Loucy (cell line): Measurements from ENCODE around the gene RNF145.

Experiments used
- H2AFZ ChIP-seq: fragments of 200-600 bp; sonication (generic); 2 replicates; pipeline ENCODE4 v1.6.0; 2016; ENCODE audit warnings: antibody characterized with exemption, mild to moderate bottlenecking, low read length, moderate library complexity
- H3F3A ChIP-seq: fragments of 200-600 bp; 2 replicates; pipeline ENCODE4 v1.6.0; 2016; ENCODE audit warnings: antibody characterized with exemption, low read depth, mild to moderate bottlenecking
- H3K27me3 ChIP-seq: fragments of 200-600 bp; sonication (generic); 2 replicates; pipeline ENCODE4 v1.6.1; 2014; ENCODE audit warnings: low read length, mild to moderate bottlenecking; ENCODE audit not compliant: insufficient read depth, poor library complexity, severe bottlenecking
- H3K36me3 ChIP-seq: fragments of 200-600 bp; sonication (generic); 2 replicates; pipeline ENCODE4 v1.6.1; 2016; ENCODE audit warnings: low read length; ENCODE audit not compliant: insufficient read depth
- H3K4me1 ChIP-seq: fragments of 200-600 bp; sonication (generic); 2 replicates; pipeline ENCODE4 v1.5.1; 2014; ENCODE audit warnings: low read length, mild to moderate bottlenecking; ENCODE audit not compliant: insufficient read depth, poor library complexity, severe bottlenecking
- H3K4me2 ChIP-seq: fragments of 200-600 bp; sonication (generic); 2 replicates; pipeline ENCODE4 v1.6.0; 2014; ENCODE audit warnings: antibody characterized with exemption, low read length, low read depth, mild to moderate bottlenecking; ENCODE audit not compliant: poor library complexity, severe bottlenecking
- H3K4me3 ChIP-seq: fragments of 200-600 bp; sonication (generic); 2 replicates; pipeline ENCODE4 v1.5.1; 2014; ENCODE audit warnings: low read length, mild to moderate bottlenecking, mixed read lengths; ENCODE audit not compliant: poor library complexity, severe bottlenecking
- H3K79me2 ChIP-seq: fragments of 200-600 bp; sonication (generic); 2 replicates; pipeline ENCODE4 v1.6.1; 2014; ENCODE audit warnings: low read length; ENCODE audit not compliant: insufficient read depth
- H3K9ac ChIP-seq: fragments of 200-600 bp; sonication (generic); 2 replicates; pipeline ENCODE4 v1.6.0; 2014; ENCODE audit warnings: mild to moderate bottlenecking, low read depth, low read length, moderate library complexity; ENCODE audit not compliant: poor library complexity, severe bottlenecking
- H3K9me2 ChIP-seq: fragments of 200-600 bp; sonication (generic); replicated peaks from 2 replicates; pipeline ENCODE4 v1.6.1; 2016; ENCODE audit warnings: low read depth, low read length, mixed read lengths
- H3K9me3 ChIP-seq: fragments of 200-600 bp; sonication (generic); 2 replicates; pipeline ENCODE4 v1.6.1; 2014; ENCODE audit warnings: mild to moderate bottlenecking, antibody characterized with exemption, low read length, low read depth; ENCODE audit not compliant: insufficient read depth
- H4K20me1 ChIP-seq: fragments of 200-600 bp; sonication (generic); 2 replicates; pipeline ENCODE4 v1.6.0; 2014; ENCODE audit warnings: antibody characterized with exemption, low read length, mild to moderate bottlenecking; ENCODE audit not compliant: insufficient read depth, poor library complexity, severe bottlenecking
- EZH2phosphoT487 ChIP-seq: fragments of 200-600 bp; IDR thresholded peaks from 2 replicates; pipeline ENCODE4 v1.6.1; 2018; ENCODE audit warnings: antibody characterized with exemption, mild to moderate bottlenecking, moderate library complexity, borderline replicate concordance
- TF ChIP-seq, protein P1 (sequence below): fragments of 200-600 bp; sonication (generic); conservative IDR thresholded peaks from 2 replicates; pipeline ENCODE4 v1.5.1; 2014; ENCODE audit warnings: mild to moderate bottlenecking, antibody characterized with exemption, low read length

Gene RNF145

DNA sequence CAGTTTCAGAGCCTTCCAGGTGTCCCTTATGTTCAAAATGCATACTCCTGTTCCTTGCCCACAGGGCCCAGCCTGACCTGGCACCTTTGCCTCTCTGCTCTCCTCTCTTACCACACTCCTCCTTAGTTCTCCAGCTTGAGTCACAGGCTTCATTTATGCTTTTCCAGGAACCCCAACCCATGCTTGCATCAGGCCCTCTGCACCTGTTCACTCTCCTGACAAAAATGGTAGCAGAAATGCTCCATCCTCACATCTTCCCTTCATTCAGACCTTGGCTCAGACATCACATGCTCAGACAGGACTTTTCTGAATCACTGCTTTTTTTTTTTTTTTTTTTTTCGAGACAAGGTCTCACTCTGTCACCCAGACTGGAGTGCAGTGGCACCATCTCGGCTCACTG lies 15.1 kb upstream of the RNF145 start:
- Histone ChIP-seq H2AFZ (no peak overlapping the region), H3K9me3 (no peaks in the 10 kb centered on the region), H3K9me2 (no peaks in the 10 kb centered on the region), H3K4me2 (no peak overlapping the region), H3K4me1 (no peaks in the 10 kb centered on the region), H3F3A (no peaks in the 10 kb centered on the region), H3K4me3 (no peak overlapping the region), H3K36me3 (no peaks in the 10 kb centered on the region), H3K9ac (no peak overlapping the region), H4K20me1 (no peaks in the 10 kb centered on the region), H3K79me2 (no peaks in the 10 kb centered on the region), H3K27me3 (no peaks in the 10 kb centered on the region)
- no peak for TF ChIP-seq EZH2phosphoT487
- TF ChIP-seq, protein P1, sequence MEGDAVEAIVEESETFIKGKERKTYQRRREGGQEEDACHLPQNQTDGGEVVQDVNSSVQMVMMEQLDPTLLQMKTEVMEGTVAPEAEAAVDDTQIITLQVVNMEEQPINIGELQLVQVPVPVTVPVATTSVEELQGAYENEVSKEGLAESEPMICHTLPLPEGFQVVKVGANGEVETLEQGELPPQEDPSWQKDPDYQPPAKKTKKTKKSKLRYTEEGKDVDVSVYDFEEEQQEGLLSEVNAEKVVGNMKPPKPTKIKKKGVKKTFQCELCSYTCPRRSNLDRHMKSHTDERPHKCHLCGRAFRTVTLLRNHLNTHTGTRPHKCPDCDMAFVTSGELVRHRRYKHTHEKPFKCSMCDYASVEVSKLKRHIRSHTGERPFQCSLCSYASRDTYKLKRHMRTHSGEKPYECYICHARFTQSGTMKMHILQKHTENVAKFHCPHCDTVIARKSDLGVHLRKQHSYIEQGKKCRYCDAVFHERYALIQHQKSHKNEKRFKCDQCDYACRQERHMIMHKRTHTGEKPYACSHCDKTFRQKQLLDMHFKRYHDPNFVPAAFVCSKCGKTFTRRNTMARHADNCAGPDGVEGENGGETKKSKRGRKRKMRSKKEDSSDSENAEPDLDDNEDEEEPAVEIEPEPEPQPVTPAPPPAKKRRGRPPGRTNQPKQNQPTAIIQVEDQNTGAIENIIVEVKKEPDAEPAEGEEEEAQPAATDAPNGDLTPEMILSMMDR = no peak

DNA sequence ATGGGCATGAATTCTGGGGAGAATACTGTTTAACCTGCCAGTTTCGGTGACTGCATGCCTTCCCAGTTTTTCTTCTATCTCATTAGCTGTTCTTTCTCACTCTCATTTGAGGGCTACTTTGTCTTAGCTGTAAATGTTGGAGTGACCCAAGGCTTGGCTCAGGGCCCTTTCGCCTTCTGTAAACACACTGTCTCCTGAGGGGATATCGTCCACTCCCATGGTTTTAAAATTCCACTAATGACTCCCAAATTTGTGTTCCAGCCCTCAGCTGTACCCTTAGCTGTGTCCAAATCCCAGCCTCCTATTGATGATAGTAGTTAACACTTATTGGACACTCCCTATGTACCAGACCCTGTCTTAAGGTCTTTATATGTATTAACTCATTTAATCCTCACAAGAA lies 14.1 kb upstream of the RNF145 start:
- Histone ChIP-seq H3K9me3 (no peaks in the 10 kb centered on the region), H4K20me1 (no peaks in the 10 kb centered on the region), H3K79me2 (no peaks in the 10 kb centered on the region), H3K36me3 (no peaks in the 10 kb centered on the region), H3K27me3 (no peaks in the 10 kb centered on the region), H3K9ac (no peak overlapping the region), H3F3A (no peaks in the 10 kb centered on the region), H3K9me2 (no peaks in the 10 kb centered on the region), H3K4me2 (no peak overlapping the region), H3K4me3 (no peak overlapping the region), H3K4me1 (no peaks in the 10 kb centered on the region), H2AFZ (no peak overlapping the region)
- TF ChIP-seq, protein P1 = no peak
- TF ChIP-seq EZH2phosphoT487 = no peak

DNA sequence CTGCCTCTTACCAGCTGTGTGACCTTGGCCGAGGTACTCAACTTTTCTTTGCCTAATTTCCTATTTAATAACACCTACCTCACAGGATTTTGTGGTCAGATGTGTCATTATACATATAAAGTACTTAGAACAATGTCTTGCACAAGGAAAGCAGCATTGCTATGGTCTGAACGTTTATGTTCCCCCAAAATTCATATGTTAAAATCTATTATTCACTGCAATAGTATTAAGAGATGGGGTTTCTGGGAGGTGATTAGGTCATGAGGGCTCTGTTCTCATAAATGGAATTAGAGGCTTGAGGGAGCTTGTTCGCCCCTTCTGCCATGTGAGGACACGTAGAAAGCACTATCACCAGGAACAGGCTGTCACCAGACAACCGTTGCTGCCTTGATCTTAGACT lies 10.9 kb upstream of the RNF145 start:
- TF ChIP-seq, protein P1 = no peak
- no peak for TF ChIP-seq EZH2phosphoT487
- H3K79me2 ChIP-seq = no peaks in the 10 kb centered on the region
- no peaks in the 10 kb centered on the region for H3K36me3 ChIP-seq
- H3K4me3 ChIP-seq = no peak overlapping the region
- no peak overlapping the region for H3K9ac ChIP-seq
- H2AFZ ChIP-seq = no peak overlapping the region
- no peaks in the 10 kb centered on the region for H3K27me3 ChIP-seq
- no peaks in the 10 kb centered on the region for H3K9me2 ChIP-seq
- no peaks in the 10 kb centered on the region for H3K4me1 ChIP-seq
- no peaks in the 10 kb centered on the region for H3K9me3 ChIP-seq
- H4K20me1 ChIP-seq = no peaks in the 10 kb centered on the region
- no peak overlapping the region for H3K4me2 ChIP-seq
- H3F3A ChIP-seq = no peaks in the 10 kb centered on the region
